Measurements from ENCODE around the gene NRIP1.

The NRIP1 gene

GRCh38 chr21:15064576-15065391, at the start of gene NRIP1:
NRIP1 (minus strand) TSS chr21:15065000; CDS start chr21:14968192, 96,808 bp downstream.
- peak; percentile 70 for DNase-seq

- DNase-seq: no peak
These were observed 48.1 kb upstream of the NRIP1 start for GRCh38 chr21:15112858-15113257.

GRCh38 chr21:15108801-15109200, 44.0 kb upstream of the NRIP1 start:
- DNase-seq: no peak

- no peak for DNase-seq
These were observed 39.7 kb upstream of the NRIP1 start for GRCh38 chr21:15104470-15104869.

- no peak for DNase-seq
These were observed 34.1 kb upstream of the NRIP1 start for GRCh38 chr21:15098908-15099307.

- DNase-seq: no peak
These were observed 33.4 kb upstream of the NRIP1 start for GRCh38 chr21:15098181-15098580.

GRCh38 chr21:15097580-15097979, 32.8 kb upstream of the NRIP1 start:
- DNase-seq: no peak

GRCh38 chr21:15096146-15096545, 31.3 kb upstream of the NRIP1 start:
- DNase-seq: no peak

- no peak for DNase-seq
These were observed 30.5 kb upstream of the NRIP1 start for GRCh38 chr21:15095326-15095725.

- DNase-seq: no peak
These were observed 29.9 kb upstream of the NRIP1 start for GRCh38 chr21:15094706-15095105.

GRCh38 chr21:15093216-15093615, 28.4 kb upstream of the NRIP1 start:
- DNase-seq: no peak

GRCh38 chr21:15092745-15093144, 27.9 kb upstream of the NRIP1 start:
- DNase-seq: no peak

GRCh38 chr21:15090390-15090789, 25.6 kb upstream of the NRIP1 start:
- DNase-seq: no peak

GRCh38 chr21:15088488-15088887, 23.7 kb upstream of the NRIP1 start:
- DNase-seq: no peak

- DNase-seq: no peak
These were observed 19.9 kb upstream of the NRIP1 start for GRCh38 chr21:15084668-15085067.

GRCh38 chr21:15080526-15080925, 15.7 kb upstream of the NRIP1 start:
- DNase-seq: no peak

- no peak for DNase-seq
These were observed 14.5 kb upstream of the NRIP1 start for GRCh38 chr21:15079269-15079668.

- DNase-seq: no peak
These were observed 13.4 kb upstream of the NRIP1 start for GRCh38 chr21:15078180-15078579.

GRCh38 chr21:15077529-15078145, 12.8 kb upstream of the NRIP1 start:
- no peak for DNase-seq

GRCh38 chr21:15076730-15077129, 11.9 kb upstream of the NRIP1 start:
- DNase-seq: no peak

- no peak for DNase-seq
These were observed 6.2 kb upstream of the NRIP1 start for GRCh38 chr21:15071009-15071408.

GRCh38 chr21:15066123-15066575, 1.3 kb upstream of the NRIP1 start:
- no peak for DNase-seq

GRCh38 chr21:15065392-15066122, 757 bp upstream of the NRIP1 start:
- peak; percentile 67 for DNase-seq
